ENCODE data around the gene CCDC197. TPM values are rescaled to one million over a fixed set of nuclear protein-coding genes. Genes with fewer than 3 reads are reported as not detected.

Gene CCDC197
- total RNA-seq, 1 experiment from 2014 or later = not detected

- no peak overlapping the region for H2AFZ ChIP-seq (ENCODE audit: low read length)
- no peak overlapping the region for H4K5ac ChIP-seq (ENCODE audit: insufficient read length, low read depth, low read length)
- H2BK15ac ChIP-seq (ENCODE audit: low read depth, low read length) = no peak overlapping the region
- no peak overlapping the region for H2BK120ac ChIP-seq (ENCODE audit: low read depth, low read length, poor library complexity, severe bottlenecking)
- H4K8ac ChIP-seq (replicated peaks; ENCODE audit: insufficient read length, low read depth, low read length) = no peak overlapping the region
- no peak overlapping the region for H2BK20ac ChIP-seq (ENCODE audit: low read depth, low read length, poor library complexity, severe bottlenecking)
- no peak for DNase-seq
- H3K79me1 ChIP-seq (ENCODE audit: insufficient read depth, low read depth, low read length, poor library complexity, severe bottlenecking) = no peaks in the 10 kb centered on the region
- no peak overlapping the region for H2BK12ac ChIP-seq (ENCODE audit: insufficient read length, low read depth, low read length)
- H3K56ac ChIP-seq (ENCODE audit: insufficient read length, low read depth, low read length) = no peak overlapping the region
- no CpG with 5 or more reads among the region's 16 CpGs for WGBS (ENCODE audit: extremely low coverage, insufficient read length, low lambda C conversion rate)
- H2BK5ac ChIP-seq (ENCODE audit: insufficient read length, low read length) = no peak overlapping the region
- no peak overlapping the region for H4K91ac ChIP-seq (ENCODE audit: insufficient read length, low read depth, low read length)
- peaks cover 11 to 16% of the 10 kb centered on the region in 2 experiments for H3K4me1 Mint-ChIP-seq
- H3K9me3 ChIP-seq (ENCODE audit: control insufficient read depth, low read depth, low read length) = no peaks in the 10 kb centered on the region
- H3K36me3 Mint-ChIP-seq (ENCODE audit: insufficient read depth in 1 of 3, low read depth in 3 of 3) = no peaks in the 10 kb centered on the region
- H3K9me3 Mint-ChIP-seq = no peaks in the 10 kb centered on the region
- H3K4ac ChIP-seq (ENCODE audit: low read depth, low read length) = no peak overlapping the region
- H4K20me1 ChIP-seq (ENCODE audit: control insufficient read depth, insufficient read depth, insufficient read length) = peaks cover 2% of the 10 kb centered on the region
- no peaks in the 10 kb centered on the region; the same call in 1 of the 2 replicates for H3K27me3 Mint-ChIP-seq (ENCODE audit: low read depth)
- no peaks in the 10 kb centered on the region for H3K4me1 ChIP-seq (ENCODE audit: insufficient read depth, low read length)
- no peak overlapping the region for H3K23ac ChIP-seq (ENCODE audit: insufficient read length, low read depth, low read length)
- H3K27ac Mint-ChIP-seq = no peak overlapping the region
- H3K18ac ChIP-seq (ENCODE audit: insufficient read length, low read depth, low read length) = no peak overlapping the region
- no peaks in the 10 kb centered on the region for H3K79me2 ChIP-seq (ENCODE audit: insufficient read depth, low read length)
- no peak overlapping the region for H3T11ph ChIP-seq (ENCODE audit: low read length)
- H3K9ac ChIP-seq (ENCODE audit: extremely low read depth, insufficient read length, low read length) = no peak overlapping the region
- H3K27ac ChIP-seq (ENCODE audit: insufficient read length, low read depth, low read length) = no peak overlapping the region
- H3K14ac ChIP-seq (ENCODE audit: insufficient read depth, low read length) = no peak overlapping the region
- H3K23me2 ChIP-seq (ENCODE audit: insufficient read length, low read depth, low read length, poor library complexity, severe bottlenecking) = no peaks in the 10 kb centered on the region
- no peak for TF ChIP-seq CTCF (conservative IDR thresholded peaks at IDR 0.05)
- H3K4me3 Mint-ChIP-seq = no peak overlapping the region
- no peak overlapping the region for H3K4me2 ChIP-seq (ENCODE audit: insufficient read depth, insufficient read length, low read length)
- H3K27me3 ChIP-seq (ENCODE audit: insufficient read depth, low read length) = no peaks in the 10 kb centered on the region
- H2AK5ac ChIP-seq (ENCODE audit: insufficient read length, low read length) = no peak overlapping the region
Measured at GRCh38 chr14:93962701-93963601, 34.1 kb upstream of the CCDC197 start.

Measured in H9 (cell line).